Stimulated activated CD8-positive, alpha-beta memory T cell treated with anti-CD3 and anti-CD28 coated beads, Interleukin-12 subunit alpha, Interleukin-12 subunit beta, amount 100 ng/mL, for 24 hours (primary cell): ENCODE data around the gene PCMTD2.
"Not testable (repeated sequence)": the region's sequence is repeated elsewhere in the genome, so short reads cannot be mapped to it uniquely, and the experiment has no call there.

ENCODE experiments used
- DNase-seq: peaks from one replicate; pipeline ENCODE4 v3.0.0-alpha.2; 2020; ENCODE audit errors: extremely low read depth

PCMTD2 gene

GRCh38 chr20:64286447-64287263 is 31.1 kb downstream of the PCMTD2 start:
- DNase-seq = not testable (repeated sequence)

- DNase-seq = not testable (repeated sequence)
Observed at GRCh38 chr20:64287264-64287590, 31.7 kb downstream of the PCMTD2 start.

GRCh38 chr20:64292167-64292566 is 36.6 kb downstream of the PCMTD2 start:
- DNase-seq = not testable (repeated sequence)

- not testable (repeated sequence) for DNase-seq
Observed at GRCh38 chr20:64303086-64303485, 47.5 kb downstream of the PCMTD2 start.

- not testable (repeated sequence) for DNase-seq
Observed at GRCh38 chr20:64313761-64314160, 58.2 kb downstream of the PCMTD2 start.

- not testable (repeated sequence) for DNase-seq
Observed at GRCh38 chr20:64315381-64315780, 59.8 kb downstream of the PCMTD2 start.

GRCh38 chr20:64315884-64316283 is 60.3 kb downstream of the PCMTD2 start:
- not testable (repeated sequence) for DNase-seq

GRCh38 chr20:64316415-64317083 is 61.0 kb downstream of the PCMTD2 start:
- DNase-seq = not testable (repeated sequence)

- not testable (repeated sequence) for DNase-seq
Observed at GRCh38 chr20:64317331-64317730, 61.8 kb downstream of the PCMTD2 start.

- not testable (repeated sequence) for DNase-seq
Observed at GRCh38 chr20:64318056-64318455, 62.5 kb downstream of the PCMTD2 start.

- DNase-seq = not testable (repeated sequence)
Observed at GRCh38 chr20:64322031-64322789, 66.7 kb downstream of the PCMTD2 start.
